Loucy (cell line): ENCODE measurements around the gene ACOT6.
A peak's percentile ranks its signal among the peaks of the same experiment; 100 is the strongest.

Source experiments
- EZH2phosphoT487 ChIP-seq: fragments of 200-600 bp; IDR thresholded peaks from 2 replicates; pipeline ENCODE4 v1.6.1; 2018; ENCODE audit warnings: antibody characterized with exemption, mild to moderate bottlenecking, moderate library complexity, borderline replicate concordance
- TF ChIP-seq, protein P1 (sequence below): fragments of 200-600 bp; sonication (generic); conservative IDR thresholded peaks from 2 replicates; pipeline ENCODE4 v1.5.1; 2014; ENCODE audit warnings: mild to moderate bottlenecking, antibody characterized with exemption, low read length

DNA sequence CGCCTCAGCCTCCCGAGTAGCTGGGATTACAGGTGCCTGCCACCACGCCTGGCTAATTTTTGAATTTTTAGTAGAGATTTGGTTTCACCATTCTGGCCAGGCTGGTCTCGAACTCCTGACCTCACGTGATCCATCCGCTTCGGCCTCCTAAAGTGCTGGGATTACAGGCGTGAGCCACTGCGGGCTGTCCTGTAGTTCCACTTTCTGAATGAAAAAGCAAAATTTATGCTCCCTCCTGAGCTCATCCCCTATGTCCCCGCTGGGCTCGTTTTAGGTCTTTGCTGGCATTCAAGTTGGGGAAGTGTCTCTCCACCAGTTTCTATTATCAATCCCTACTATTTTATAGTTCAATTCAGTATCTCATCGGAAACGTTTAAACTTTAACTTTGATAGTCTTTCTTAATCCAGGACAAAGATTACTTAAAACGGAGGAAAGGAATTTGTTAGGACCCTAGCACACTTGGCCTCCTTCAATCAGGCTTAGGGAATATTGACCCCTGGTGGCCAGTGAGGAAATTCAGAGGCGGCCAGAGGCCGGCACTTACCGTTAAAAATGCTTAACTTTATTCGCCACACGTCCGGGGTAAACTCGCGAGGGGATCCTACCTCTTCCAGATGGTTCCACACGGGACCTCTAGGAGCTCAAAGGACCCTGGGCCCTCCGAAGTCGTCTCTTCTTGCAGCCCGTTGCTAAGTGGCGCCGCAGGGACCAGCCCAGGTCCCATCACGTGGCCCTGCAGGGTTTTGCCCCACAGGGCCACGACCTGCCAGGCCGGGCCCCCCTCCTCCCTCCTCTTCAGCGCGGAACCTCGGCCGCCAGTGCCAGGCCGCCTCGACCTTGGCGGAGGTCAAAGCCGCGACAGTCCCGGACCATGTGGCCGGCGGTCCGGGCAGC lies 21.0 kb downstream of the ACOT6 start:
- TF ChIP-seq EZH2phosphoT487: no peak
- TF ChIP-seq, protein P1, sequence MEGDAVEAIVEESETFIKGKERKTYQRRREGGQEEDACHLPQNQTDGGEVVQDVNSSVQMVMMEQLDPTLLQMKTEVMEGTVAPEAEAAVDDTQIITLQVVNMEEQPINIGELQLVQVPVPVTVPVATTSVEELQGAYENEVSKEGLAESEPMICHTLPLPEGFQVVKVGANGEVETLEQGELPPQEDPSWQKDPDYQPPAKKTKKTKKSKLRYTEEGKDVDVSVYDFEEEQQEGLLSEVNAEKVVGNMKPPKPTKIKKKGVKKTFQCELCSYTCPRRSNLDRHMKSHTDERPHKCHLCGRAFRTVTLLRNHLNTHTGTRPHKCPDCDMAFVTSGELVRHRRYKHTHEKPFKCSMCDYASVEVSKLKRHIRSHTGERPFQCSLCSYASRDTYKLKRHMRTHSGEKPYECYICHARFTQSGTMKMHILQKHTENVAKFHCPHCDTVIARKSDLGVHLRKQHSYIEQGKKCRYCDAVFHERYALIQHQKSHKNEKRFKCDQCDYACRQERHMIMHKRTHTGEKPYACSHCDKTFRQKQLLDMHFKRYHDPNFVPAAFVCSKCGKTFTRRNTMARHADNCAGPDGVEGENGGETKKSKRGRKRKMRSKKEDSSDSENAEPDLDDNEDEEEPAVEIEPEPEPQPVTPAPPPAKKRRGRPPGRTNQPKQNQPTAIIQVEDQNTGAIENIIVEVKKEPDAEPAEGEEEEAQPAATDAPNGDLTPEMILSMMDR: peak; percentile 84
